Stimulated activated CD4-positive, alpha-beta T cell treated with anti-CD3 and anti-CD28 coated beads, Interleukin-15, amount 100 ng/mL, for 1 hour (primary cell): ENCODE data around the gene LBX2.
A peak's percentile ranks its signal among the peaks of the same experiment; 100 is the strongest.
"Not testable (repeated sequence)": the region's sequence is repeated elsewhere in the genome, so short reads cannot be mapped to it uniquely, and the experiment has no call there.

Source experiments
- DNase-seq, 2 donors: peaks; one replicate each; pipeline ENCODE4 v3.0.0-alpha.2; 2020; ENCODE audit warnings: low read depth in 1 of 2, low spot score in 1 of 2

LBX2 gene

DNA sequence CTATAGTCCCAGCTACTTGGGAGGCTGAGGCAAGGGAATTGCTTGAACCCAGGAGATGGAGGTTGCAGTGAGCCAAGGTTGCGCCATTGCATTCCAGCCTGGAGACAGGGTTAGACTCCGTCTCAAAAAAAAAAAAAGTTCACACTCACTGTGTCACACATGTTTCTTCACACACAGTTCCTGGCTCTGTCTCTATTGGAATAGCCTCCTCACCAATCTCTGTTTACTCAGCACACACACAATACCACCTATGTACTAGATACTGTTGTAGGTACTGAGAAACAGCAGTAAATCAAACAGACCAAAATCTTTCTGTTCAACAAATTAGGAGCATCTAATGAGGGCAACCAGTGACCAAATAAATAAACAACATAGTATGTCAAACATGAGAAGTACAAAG, 13.3 kb downstream of the LBX2 start:
- DNase-seq = no peak

DNA sequence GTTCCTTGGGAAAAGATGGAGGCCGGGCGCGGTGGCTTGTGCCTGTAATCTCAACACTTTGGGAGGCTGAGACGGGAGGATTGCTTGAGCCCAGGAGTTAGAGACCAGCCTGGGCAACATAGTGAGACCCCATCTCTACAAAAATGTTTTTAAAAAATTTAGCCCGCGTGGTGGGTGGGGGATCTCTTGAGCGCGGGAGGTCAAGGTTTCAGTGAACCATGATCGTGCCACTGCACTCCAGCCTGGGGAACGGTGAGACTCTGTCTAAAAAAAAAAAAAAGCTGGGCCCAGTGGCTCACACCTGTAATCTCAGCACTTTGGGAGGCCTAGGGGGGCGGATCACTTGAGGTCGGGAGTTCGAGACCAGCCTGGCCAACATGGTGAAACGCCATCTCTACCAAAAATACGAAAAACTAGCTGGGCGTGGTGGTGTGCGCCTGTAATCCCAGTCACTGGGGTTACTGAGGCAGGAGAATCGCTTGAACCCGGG, 15.7 kb downstream of the LBX2 start:
- DNase-seq = not testable (repeated sequence)

DNA sequence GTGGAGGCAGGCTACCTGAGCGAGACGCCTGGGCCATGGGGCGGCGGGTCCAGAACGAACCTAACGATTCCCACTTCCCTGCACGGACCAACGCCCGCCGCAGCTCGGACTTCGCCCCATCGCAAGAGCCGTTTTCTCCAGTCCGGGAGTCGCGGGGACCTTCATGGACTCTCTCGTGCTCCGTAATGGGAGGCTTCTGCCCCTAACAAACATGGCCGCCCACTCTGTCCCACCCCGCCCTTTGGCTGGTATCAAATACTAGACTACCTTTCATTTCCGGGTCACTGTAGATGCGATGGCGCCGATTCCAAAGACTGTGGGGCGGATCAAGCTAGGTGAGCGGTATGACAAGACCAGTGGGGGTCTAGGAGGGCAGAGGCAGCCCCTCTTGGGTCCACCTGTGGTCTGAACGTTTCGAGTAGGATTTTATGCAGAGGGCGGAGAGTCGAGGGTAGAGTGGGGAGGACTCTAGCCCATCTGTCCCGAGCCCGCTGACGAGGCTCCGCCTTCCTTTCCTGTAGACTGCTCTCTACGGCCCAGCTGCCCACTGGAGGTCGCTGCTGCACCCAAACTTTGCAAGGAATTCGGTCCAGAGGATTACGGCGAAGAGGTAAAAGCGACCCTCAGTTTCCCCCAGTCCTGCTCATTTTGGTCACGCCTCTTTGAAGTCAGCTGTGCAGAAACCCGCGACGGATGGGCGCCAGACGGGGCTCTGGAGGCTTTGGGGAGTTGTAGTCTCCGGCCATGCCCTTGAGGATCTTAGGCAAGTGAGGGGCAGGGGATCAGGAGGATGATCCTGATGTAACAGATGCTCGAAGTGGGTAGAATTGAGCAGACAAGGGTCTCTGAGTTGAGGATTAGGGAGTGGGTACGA, 16.4 kb downstream of the LBX2 start, which contains the start of the genes CCDC142 and TTC31:
TSS of gene CCDC142 (minus strand) at position 198 of the 874 bp plus-strand sequence. CDS start at position 37, 161 bp downstream.
TSS of gene TTC31 (plus strand) at position 281 of the 874 bp plus-strand sequence. CDS start at position 296, 15 bp downstream.
- peak; percentile 80 to 81 for DNase-seq

DNA sequence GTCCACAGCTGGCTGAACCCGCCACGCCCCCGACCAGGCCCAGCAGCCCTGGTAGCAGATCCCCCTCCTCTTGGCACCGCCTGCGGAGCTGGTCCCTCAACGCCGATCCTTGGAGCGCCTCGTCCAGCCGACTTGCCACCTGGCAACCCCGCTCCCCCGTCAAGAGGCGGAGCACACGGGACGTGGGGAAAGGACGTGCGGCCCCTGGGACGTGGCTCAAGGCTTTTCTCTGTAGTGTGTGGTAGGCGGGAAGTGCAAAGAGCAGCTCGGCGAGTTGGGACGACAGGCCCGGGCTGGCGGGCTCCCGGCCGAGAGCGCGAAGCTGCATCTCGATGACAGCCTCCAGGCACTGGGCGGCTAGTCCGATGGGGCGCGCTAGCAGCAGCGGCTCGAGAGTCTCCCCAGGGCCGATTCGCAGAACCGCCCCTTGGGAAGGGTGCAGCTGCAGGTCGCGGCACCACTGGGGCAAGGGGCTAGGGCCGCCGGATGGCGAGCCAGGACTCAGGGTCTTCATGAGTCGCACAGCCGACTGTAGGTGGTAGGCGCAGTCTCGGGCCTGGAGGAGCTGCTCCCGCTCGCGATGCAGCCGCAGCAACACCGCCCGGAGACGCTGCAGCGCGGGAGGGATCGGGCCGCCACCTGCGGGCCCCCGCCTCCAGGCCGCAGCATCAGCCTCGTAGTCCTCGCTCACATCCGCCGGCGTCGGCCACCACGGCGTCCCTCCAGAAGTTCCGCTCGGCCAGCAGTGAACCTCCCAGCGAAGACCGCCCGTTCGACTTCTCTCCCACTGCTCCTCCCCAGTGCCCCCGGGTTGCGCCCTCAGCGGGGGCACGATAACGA, 17.2 kb downstream of the LBX2 start:
- DNase-seq = no peak

DNA sequence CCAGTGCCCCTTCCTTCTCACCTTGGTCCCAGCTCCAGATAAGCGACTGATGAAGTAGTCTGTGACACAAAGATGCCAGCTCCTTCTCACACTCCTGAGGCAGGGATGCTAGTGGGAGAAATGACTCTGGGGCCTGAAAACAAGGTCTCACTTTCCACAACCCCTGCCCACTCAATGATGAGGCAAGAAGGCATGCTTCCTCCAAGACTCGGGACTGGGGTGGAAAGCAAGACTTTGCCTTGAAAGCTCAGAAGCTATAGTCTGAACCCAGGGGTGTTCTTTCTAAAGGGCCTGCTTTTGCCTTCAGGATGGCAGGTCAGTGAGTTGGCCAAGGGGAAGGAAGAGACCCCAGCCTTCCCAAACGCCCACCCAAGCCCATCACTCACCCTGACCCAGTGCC, 18.0 kb downstream of the LBX2 start:
- no peak for DNase-seq

DNA sequence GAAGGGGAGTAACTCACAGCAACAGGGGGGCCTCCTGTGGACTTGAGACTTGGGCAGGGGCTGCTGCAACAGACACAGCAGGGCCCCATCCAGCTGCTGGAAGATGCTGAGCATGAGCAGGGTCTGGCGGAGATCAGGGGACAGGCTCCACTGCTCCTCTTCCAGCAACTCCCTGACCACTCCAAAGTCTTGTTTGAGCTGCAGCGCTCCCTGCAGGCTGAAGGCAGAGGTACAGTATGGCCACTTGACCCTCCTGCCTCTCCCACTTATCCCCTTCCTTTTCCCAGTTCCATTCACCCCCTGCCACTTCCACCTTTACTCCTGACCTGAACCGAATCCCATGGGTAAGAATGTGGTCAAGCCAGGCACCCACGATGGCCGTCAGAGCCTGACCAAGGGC, 24.5 kb downstream of the LBX2 start:
- no peak for DNase-seq

DNA sequence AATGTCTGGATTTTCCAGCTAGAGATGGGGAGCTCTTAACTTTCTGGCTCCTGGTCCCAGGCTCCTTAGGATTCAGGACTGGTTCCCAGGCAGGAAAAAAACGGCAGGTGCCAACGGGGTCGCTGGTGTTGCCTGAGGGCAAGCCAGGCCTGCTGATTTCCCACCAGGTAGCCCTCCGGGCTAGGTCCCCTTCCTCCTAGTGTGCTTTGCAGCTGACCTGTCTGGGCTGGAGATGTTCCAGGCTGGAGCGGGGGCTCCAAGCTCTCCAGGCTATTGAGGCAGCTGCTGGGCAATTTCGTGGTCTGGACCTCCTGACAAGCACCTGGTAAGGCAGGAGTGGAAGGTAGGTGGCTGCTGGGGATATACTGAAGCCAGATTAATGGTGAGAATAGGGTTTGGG, 24.9 kb downstream of the LBX2 start:
- DNase-seq = no peak

DNA sequence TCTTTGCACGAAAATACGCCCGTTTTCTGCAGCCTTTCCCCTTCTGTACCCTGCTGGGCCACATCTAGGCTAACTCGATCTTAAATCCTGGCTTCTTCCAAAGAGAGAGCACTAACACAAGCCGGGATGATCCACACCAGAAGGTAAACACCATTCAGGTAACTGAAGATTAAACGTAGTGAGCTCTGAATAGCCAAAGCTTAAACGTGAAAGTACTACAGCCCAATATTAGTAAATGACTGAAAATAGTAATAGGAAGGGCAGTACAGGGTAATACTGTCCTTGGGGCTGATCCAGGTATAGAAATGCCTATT, 26.5 kb downstream of the LBX2 start:
- DNase-seq = no peak

DNA sequence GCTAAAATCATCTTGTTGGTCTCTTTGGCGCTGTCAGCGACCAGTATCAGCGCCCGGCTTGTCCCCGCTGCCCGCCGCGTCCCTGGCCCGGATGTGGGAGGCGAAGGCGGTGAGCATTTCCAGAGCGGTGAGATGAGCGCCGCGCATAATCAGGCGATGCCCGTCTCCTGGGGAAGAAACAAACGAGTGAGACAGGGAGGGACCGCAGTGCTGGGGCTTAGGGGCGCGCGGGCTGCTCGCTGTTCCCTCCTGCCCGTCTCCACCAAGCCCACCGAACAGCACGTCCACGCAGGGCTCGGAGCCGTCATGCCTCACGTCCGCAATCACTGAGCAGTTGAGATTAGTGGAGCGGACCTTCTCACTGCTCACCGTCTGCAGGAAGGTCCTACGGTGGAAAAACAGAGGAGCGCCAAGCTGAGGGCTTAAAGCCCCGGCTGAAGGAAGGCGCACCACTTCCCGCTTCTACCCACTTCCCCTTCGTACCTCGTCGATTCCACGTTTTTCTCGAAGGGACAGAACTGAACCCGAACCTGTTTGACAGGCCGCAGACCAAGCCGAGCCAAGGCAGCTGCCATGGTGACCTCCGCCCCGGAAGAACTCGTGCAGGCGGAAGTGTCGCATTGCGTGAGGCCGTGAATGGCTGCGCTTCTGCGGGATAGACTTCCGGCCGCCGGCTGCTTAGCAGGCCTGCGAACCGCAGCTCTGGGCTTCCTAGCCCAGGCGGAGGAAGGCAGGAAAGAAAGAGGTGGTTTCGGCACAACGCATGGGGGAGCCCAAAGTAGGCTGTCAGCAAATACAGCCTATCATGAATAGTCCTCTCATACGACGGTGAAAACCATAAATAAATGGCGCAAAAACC, 27.1 kb downstream of the LBX2 start, which contains the start of gene MRPL53:
TSS of gene MRPL53 (minus strand) at position 595 of the 859 bp plus-strand sequence. CDS start at position 575, 20 bp downstream.
- DNase-seq = peak; percentile 91 to 96

DNA sequence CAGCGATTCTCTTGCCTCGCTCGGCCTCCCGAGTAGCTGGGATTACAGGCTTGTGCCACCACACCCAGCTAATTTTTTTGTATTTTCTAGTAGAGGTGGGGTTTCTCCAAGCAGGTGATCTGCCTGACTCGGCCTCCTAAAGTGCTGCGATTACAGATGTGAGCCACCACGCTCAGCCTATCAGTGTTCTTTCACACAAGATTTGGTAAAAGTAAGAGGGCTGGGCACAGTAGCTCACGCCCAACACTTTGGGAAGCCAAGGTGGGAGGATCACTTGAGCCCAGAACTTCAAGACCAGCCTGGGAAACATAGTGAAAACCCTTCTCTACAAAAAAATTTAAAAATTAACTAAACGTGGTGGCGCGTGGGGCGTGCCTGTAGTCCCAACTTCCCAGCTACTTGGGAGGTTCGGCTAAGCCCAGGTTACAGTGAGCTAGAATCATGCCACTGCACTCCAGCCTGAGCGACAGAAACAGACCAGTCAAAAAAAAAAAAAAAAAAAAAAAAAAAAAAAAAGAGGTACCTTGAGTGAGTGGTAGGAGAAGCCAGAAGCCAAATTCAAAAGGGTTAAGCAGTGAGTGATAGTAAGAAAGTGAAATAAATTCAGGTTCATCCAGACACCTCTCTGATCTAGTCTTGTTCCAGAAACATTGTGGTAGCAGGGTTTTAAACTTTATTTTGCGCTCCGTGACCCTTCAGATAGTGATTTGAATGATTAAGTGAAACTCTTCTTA, 27.9 kb downstream of the LBX2 start:
- no peak for DNase-seq

DNA sequence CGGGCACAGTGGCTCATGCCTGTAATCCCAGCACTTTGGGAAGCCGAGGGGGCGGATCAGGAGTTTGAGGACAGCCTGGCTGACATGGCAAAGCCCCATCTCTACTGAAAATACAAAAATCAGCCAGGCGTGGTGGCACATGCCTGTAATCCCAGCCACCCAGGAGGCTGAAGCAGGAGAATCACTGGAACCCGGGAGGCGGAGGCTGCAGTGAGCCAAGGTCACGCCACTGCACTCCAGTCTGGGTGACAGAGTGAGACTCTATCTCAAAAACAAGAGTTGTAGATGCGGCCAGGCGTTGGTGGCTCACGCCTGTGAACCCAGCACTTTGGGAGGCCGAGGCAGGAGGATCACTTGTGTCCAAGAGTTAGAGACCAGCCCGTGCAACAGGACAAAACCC, 28.7 kb downstream of the LBX2 start:
- DNase-seq = not testable (repeated sequence)

DNA sequence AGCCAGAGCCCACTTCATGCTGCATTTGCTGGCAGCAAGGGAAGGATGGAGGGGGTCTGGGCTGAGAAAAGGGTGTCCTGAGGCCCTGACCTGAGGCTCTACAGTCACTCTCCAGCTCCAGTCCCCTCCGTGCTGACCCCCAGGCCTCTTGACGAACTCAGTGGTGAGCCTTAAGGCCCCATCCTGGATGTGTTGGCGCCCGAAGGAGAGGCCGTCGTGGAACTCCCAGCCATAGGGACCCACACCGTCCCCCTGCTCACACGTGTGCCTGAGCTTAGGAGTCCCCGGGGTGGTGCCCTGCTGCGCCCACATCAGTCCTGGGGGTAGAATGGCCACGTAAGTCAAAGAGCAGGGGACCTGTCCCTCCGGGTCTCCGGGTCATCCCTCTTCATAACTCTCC, 35.0 kb downstream of the LBX2 start:
- no peak for DNase-seq

DNA sequence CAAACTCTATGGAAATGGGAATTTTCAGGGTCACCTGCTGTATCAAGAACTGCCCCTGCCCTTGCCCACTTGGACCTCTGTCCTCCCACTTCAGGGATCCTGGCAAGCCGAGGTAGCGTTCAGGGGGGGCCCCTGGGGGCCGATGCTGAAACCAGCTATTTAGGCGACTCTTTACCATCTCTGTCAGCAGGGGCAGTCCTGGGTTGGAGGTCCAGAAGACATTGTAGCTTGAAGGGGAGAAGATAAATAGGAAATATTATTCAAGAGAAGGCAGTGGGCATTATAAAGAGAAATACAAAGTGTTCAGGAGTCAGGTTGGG, 36.7 kb downstream of the LBX2 start:
- no peak for DNase-seq

DNA sequence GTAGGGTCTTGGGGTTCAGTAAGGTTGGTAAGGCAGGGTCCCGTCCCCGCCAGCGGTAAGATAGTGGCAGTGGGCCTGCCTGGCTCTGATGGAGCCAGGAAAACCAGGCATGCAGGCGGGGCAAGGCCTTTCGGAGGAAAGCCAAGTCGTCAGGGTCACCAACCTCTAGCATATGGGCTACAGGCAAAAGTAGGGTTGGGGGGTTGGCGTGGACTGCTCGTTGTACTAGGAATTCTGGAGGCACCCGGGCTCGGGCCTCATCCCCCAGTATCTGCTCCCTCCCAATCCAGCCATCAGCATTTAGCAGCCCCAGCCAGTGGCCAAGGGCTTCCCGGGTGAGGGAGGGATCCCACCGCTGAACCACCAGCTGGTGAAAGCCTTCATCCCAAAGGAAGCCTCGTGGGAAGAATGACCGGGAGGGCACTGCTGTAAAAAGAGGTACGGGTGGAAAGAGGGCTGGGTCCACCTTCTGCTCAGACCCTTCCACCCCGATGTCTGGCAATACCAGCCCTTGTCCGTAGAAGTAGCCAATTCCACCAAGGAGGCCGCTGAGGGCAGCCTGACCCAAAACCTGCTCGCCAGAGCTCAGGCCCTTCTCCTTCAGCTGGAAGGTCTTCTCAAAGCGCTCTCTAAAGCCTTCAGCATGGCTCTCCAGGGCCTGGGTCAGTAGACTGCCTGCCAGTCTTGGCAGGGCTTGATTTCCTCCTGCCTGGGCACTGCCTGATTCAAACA, 37.2 kb downstream of the LBX2 start:
- no peak for DNase-seq

DNA sequence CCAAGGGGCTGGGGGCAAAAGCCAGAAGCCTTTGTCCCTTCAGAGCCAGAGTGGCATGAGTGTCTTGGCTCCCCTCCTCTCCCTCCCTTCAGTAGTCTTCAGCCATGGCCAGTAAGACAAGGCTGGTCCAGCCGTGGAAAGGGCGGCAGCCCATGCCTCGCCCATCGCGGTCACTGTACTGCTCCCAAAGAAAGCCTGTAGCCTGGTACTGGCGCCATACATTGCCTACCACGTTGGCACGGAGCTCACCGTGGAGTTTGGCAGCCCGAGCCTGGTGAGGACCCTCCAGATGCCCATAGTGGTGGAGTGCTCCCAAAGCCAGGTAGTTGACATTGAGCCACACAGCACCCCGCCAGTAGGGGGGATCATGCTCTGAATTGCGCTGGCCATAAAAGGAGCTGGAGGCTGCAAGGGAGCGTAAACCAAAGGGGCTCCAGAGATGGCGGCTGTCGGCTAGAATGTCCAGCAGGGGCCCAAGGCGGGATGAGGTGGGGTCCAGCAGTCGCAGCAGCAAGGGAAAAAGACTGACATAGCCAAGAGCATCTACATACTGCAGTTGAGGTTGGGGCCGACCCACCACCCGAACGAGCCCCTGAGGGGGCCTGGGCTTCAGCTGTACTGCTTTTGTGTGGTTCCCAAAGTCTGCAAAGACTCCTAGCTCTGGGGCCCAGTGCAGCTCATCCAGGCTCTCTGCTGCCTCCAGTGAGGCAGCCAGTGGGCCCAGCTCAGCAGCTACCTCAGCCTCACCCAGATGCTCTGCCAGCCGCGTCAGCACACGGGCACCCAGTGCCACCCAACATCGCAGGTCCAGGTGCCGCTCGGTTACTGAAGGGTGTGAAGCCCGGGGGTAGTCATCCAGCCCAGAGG, 38.0 kb downstream of the LBX2 start:
- no peak for DNase-seq

DNA sequence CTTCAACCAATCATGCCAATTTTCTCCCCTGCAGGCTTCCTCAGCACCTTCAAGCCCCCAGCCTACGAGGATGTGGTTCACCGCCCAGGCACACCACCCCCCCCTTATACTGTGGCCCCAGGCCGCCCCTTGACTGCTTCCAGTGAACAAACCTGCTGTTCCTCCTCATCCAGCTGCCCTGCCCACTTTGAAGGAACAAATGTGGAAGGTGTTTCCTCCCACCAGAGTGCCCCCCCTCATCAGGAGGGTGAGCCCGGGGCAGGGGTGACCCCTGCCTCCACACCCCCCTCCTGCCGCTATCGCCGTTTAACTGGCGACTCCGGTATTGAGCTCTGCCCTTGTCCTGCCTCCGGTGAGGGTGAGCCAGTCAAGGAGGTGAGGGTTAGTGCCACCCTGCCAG, 39.2 kb downstream of the LBX2 start:
- DNase-seq = not testable (repeated sequence)

DNA sequence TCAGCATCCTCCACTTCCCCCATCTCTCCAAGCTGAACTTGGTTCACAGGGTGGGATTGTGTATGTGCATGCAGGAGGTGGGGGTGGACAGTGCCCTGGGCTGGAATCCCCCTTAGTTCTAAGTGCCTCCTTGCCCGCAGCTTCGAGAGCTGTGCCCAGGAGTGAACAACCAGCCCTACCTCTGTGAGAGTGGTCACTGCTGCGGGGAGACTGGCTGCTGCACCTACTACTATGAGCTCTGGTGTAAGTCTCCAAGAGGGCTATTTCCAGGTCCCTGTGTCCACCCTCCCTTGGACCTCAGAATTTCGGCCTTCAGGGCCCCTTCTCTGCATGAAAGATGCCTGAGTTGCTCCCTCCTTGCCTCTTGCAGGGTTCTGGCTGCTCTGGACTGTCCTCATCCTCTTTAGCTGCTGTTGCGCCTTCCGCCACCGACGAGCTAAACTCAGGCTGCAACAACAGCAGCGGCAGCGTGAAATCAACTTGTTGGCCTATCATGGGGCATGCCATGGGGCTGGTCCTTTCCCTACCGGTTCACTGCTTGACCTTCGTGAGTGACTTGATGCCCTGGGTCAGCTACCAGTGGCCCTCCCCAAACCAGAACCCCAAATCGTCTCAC, 39.8 kb downstream of the LBX2 start:
- not testable (repeated sequence) for DNase-seq

DNA sequence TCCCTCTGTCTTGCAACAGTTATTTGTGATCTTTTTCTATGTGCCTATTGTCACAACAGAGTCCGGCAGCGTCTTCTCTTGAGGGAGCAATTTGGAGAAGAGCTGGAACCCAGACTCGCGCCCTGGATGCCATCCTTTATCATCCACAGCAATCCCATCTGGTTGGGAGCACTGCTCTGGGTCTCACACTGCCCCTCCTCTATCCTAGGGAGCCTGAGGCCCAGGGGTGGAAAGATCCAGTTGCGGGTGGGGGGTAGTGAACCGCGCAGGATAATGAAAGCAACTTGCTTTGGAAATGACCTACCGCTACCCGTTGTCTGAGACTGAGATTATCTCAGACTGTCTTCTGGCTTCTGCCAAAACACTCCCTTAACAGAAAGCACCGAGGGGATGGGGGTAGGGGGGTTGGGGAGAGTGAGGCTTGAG, 40.5 kb downstream of the LBX2 start:
- no peak for DNase-seq
